Panc1 (cell line): ENCODE data around the gene FXYD3.

Experiments
- POLR2AphosphoS5 ChIP-seq: IDR thresholded peaks from 2 replicates; pipeline ENCODE4 v1.6.1; 2012; ENCODE audit warnings: mild to moderate bottlenecking, low read depth, low read length, moderate library complexity
- SIN3A ChIP-seq: IDR thresholded peaks from 2 replicates; pipeline ENCODE4 v1.6.1; 2012; ENCODE audit warnings: low read depth, mild to moderate bottlenecking, low read length, moderate library complexity, borderline replicate concordance; ENCODE audit not compliant: insufficient read depth
- TCF7L2 ChIP-seq: IDR thresholded peaks from 2 replicates; pipeline ENCODE4 v1.6.1; 2011; ENCODE audit warnings: mild to moderate bottlenecking, low read depth, low read length, inconsistent platforms
- TF ChIP-seq, protein P1 (sequence below): fragments of 450-650 bp; IDR thresholded peaks from 2 replicates; pipeline ENCODE4 v1.5.1; 2017; ENCODE audit warnings: mild to moderate bottlenecking
- TF ChIP-seq, protein P2 (sequence below), 2 experiments: IDR thresholded peaks; 2 replicates each; pipeline ENCODE4 v1.6.1; 2011 to 2012; ENCODE audit warnings: low read depth in 2 of 2, control low read depth in 1 of 2, low read length in 1 of 2, mild to moderate bottlenecking in 1 of 2, moderate library complexity in 1 of 2; ENCODE audit not compliant: insufficient read depth in 1 of 2

DNA sequence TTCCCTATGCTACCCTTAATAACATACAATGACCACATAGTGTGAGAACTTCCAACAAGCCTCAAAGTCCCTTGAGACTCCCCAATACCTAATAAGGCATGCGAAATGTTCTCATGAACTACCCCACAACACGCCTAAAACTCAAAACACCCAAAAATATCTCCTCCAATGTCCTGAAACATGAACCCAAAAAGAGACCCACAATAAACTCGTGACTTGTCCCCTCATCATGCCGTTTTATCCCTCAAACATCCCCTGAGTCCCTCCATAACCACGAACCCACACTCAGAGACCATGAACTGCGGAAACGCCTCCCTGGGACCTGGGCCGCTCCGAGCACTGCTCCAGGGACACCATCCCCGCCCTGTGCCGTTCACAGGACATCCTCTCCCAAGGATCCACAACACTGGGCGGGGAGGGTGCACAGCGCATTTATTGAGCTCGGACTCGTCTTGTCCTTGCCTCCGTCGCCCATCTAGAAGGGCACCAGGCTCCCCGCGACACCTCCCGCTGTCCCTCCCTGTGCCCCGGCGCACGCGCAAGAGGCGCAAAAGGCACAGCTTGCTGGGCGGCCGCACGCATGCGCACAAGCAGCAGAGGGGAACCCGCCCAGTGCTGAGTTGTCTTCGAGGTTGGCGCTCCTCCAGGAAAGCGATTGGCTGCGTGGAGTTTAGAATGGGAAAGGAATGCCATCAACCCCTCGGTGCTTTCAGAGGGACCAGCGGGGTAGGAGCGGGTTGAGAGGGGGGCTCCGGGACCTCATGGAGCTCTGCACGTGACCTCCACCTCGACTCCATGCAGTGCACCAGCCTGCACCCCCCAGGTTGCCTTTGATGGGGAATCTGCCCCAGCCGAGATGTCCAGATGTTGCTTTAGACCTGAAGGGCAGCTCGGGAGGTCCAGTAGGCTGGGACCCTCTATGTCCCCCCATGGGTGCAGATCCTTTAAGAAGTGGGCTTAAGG, 8.8 kb downstream of the FXYD3 start:
- TF ChIP-seq, protein P1, sequence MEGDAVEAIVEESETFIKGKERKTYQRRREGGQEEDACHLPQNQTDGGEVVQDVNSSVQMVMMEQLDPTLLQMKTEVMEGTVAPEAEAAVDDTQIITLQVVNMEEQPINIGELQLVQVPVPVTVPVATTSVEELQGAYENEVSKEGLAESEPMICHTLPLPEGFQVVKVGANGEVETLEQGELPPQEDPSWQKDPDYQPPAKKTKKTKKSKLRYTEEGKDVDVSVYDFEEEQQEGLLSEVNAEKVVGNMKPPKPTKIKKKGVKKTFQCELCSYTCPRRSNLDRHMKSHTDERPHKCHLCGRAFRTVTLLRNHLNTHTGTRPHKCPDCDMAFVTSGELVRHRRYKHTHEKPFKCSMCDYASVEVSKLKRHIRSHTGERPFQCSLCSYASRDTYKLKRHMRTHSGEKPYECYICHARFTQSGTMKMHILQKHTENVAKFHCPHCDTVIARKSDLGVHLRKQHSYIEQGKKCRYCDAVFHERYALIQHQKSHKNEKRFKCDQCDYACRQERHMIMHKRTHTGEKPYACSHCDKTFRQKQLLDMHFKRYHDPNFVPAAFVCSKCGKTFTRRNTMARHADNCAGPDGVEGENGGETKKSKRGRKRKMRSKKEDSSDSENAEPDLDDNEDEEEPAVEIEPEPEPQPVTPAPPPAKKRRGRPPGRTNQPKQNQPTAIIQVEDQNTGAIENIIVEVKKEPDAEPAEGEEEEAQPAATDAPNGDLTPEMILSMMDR = no peak
- TF ChIP-seq TCF7L2 (no peak), POLR2AphosphoS5 (peak; percentile 46; the same call in 1 of the 2 replicates), SIN3A (no peak)
- TF ChIP-seq, protein P2, sequence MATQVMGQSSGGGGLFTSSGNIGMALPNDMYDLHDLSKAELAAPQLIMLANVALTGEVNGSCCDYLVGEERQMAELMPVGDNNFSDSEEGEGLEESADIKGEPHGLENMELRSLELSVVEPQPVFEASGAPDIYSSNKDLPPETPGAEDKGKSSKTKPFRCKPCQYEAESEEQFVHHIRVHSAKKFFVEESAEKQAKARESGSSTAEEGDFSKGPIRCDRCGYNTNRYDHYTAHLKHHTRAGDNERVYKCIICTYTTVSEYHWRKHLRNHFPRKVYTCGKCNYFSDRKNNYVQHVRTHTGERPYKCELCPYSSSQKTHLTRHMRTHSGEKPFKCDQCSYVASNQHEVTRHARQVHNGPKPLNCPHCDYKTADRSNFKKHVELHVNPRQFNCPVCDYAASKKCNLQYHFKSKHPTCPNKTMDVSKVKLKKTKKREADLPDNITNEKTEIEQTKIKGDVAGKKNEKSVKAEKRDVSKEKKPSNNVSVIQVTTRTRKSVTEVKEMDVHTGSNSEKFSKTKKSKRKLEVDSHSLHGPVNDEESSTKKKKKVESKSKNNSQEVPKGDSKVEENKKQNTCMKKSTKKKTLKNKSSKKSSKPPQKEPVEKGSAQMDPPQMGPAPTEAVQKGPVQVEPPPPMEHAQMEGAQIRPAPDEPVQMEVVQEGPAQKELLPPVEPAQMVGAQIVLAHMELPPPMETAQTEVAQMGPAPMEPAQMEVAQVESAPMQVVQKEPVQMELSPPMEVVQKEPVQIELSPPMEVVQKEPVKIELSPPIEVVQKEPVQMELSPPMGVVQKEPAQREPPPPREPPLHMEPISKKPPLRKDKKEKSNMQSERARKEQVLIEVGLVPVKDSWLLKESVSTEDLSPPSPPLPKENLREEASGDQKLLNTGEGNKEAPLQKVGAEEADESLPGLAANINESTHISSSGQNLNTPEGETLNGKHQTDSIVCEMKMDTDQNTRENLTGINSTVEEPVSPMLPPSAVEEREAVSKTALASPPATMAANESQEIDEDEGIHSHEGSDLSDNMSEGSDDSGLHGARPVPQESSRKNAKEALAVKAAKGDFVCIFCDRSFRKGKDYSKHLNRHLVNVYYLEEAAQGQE (IDR thresholded peaks at IDR 0.05; ENCODE audit: insufficient read depth in 1 of 2, low read depth in 2 of 2, low read length in 1 of 2) = no peak
